Activated T-cell treated with anti-CD3 and anti-CD28 coated beads, Interleukin-2, amount 50 U/mL, for 72 hours (primary cell): ENCODE results near the gene CHCHD1. TPM values are rescaled to one million over a fixed set of nuclear protein-coding genes. Genes with fewer than 3 reads are reported as not detected.
A peak's percentile ranks its signal among the peaks of the same experiment; 100 is the strongest.

Experiments
- ATAC-seq, 2 donors: fragments of 150-1000 bp; cut with Tn5 transposase; replicated peaks in 1 of 2; 2 replicates each; pipeline ENCODE4 v1.10.0; 2021; ENCODE audit warnings: moderate library complexity in 2 of 2, mild to moderate bottlenecking in 1 of 2
- DNase-seq, 2 donors: peaks; one replicate each; pipeline ENCODE4 v3.0.0; 2021 to 2022; ENCODE audit warnings: mixed read lengths in 1 of 2
- H3K27ac Mint-ChIP-seq: one replicate; pipeline ENCODE4 v1.8.0; 2022; ENCODE audit warnings: mild to moderate bottlenecking, moderate library complexity, mixed read lengths
- H3K27me3 Mint-ChIP-seq: one replicate; pipeline ENCODE4 v1.8.0; 2022; ENCODE audit warnings: low read depth, mixed read lengths
- H3K36me3 Mint-ChIP-seq, 2 donors: one replicate each; pipeline ENCODE4 v1.8.0; 2022; ENCODE audit warnings: mixed read lengths in 2 of 2, mild to moderate bottlenecking in 1 of 2; ENCODE audit not compliant: insufficient read depth in 2 of 2
- H3K4me1 Mint-ChIP-seq: one replicate; pipeline ENCODE4 v1.8.0; 2022; ENCODE audit warnings: low read depth, mixed read lengths
- H3K4me3 Mint-ChIP-seq, 2 donors: one replicate each; pipeline ENCODE4 v1.8.0; 2022; ENCODE audit warnings: mild to moderate bottlenecking in 2 of 2, mixed read lengths in 2 of 2, moderate library complexity in 2 of 2
- H3K9me3 Mint-ChIP-seq, 2 donors: one replicate each; pipeline ENCODE4 v1.8.0; 2022; ENCODE audit warnings: mixed read lengths in 2 of 2
- total RNA-seq, 2 donors: library from RNA; stranded (reverse); gene quantifications; one replicate each; pipeline ENCODE4 v1.2.3, GENCODE V29; 2022

Gene CHCHD1
- total RNA-seq, 2 donors from 2014 or later: 22.5 to 23.5 TPM

DNA sequence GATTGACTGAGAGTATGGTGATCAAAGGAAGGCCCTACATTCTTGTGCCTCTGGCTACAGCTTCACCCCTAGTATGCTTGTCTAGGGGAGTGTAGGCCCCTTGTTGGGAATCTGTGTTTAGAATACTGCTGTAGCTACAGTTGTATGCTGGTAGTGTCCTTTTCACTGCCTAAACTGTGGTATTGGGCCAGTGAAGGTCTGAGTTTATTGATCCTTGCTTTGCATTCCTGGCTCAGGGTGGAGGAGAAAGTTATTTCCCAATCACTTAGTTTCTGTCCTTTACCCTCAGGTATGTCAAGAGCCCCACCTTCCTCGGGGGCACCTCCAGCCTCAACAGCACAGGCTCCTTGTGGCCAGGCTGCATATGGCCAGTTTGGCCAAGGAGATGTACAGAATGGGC is 31.0 kb upstream of the CHCHD1 start:
- ATAC-seq: no peak
- DNase-seq: no peak
- Mint-ChIP-seq H3K4me3 (no peak overlapping the region), H3K36me3 (peaks cover 16 to 19% of the 10 kb centered on the region in 2 donors), H3K27me3 (no peaks in the 10 kb centered on the region), H3K27ac (peak overlapping the region; percentile 8), H3K9me3 (no peaks in the 10 kb centered on the region), H3K4me1 (peaks cover 42% of the 10 kb centered on the region)

DNA sequence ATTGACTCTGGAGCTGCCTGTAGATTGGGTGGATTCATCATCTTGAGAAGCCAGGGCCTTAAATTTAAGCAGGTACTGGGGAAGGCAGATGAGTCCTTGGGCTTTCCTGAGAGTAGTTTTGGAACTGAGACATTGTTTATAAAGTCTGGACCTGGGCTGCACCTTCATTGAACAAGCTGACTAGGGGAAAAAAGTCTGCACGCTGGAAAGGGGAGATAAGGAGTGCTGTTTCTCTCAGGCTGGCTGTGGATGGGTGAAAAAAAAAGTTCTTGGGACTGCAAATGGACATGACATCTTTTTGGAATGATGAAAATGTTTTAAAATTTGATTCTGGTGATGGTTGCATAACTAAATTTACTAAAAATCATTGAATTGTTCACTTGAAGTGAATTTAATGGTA is 25.7 kb upstream of the CHCHD1 start:
- DNase-seq: no peak
- H3K9me3 Mint-ChIP-seq: no peaks in the 10 kb centered on the region
- H3K27ac Mint-ChIP-seq: peak overlapping the region; percentile 83
- ATAC-seq: no peak
- no peaks in the 10 kb centered on the region for H3K27me3 Mint-ChIP-seq
- peaks cover 5 to 19% of the 10 kb centered on the region in 2 donors for H3K36me3 Mint-ChIP-seq
- peaks cover 48% of the 10 kb centered on the region for H3K4me1 Mint-ChIP-seq
- H3K4me3 Mint-ChIP-seq: no peak overlapping the region

DNA sequence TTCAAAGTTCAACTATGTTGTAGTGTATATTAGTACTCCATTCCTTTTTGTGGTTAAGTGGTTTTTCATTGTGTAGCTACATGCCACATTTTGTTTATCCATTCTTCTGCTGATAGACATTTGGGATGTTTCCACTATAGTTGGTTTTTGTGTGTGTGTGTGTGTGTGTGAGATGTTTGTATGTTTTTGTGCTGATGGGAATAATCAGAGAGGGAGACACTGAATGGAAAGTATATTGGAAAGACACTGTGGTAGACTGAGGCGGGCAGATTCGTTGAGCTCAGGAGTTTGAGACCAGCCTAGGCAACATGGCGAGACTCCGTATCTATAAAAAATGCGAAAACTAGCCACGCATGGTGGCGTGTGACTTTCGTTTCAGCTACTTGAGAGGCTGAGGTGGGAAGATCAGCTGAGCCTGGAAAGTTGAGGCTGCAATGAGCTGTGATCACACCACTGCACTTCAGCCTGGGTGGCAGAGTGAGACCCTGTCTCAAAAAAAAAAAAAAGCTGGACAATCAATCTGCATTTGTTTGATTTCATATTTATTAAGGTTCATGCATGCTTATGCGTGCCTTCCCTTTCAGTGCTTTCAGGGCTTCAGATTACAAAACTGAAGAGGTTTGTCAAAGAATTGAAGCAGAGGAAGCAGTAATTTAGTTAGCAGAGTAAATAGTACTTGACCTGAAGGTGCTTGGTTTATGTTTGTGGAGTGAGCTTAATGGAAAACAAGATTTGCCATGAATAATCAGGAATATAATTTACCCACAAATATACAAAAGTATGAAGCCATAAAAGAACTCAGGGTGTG is 22.9 kb upstream of the CHCHD1 start:
- H3K27me3 Mint-ChIP-seq: no peaks in the 10 kb centered on the region
- peak overlapping the region; percentile 23 to 52 for H3K4me3 Mint-ChIP-seq
- DNase-seq (no peak), ATAC-seq (no peak)
- peaks cover 7 to 21% of the 10 kb centered on the region in 2 donors for H3K36me3 Mint-ChIP-seq
- H3K9me3 Mint-ChIP-seq: no peaks in the 10 kb centered on the region
- peak overlapping the region; percentile 82 for H3K27ac Mint-ChIP-seq
- peaks cover 69% of the 10 kb centered on the region for H3K4me1 Mint-ChIP-seq

DNA sequence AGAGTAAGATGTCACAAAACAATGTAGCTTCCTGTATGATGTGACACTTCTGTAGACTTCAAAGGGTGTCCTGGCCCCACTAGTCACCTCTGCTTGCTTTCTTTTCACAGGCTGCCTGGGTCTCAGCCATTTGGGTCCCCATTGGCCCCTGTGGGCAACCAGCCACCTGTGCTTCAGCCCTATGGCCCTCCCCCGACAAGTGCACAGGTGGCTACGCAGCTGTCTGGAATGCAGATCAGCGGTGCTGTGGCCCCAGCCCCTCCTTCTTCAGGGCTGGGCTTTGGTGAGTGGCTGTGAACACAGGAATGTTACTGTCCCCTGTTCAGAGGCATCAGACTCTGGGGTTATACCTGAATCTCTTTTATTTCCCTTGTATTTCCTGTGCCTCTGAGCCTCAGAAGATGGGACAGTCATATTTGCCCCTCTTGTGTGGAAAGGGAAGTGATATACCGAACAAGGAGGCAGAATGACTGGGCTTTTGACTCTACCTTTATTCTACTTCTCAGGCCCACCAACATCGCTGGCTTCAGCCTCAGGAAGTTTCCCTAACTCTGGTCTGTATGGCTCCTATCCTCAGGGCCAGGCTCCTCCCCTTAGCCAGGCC is 22.2 kb upstream of the CHCHD1 start:
- Mint-ChIP-seq H3K4me1 (peaks cover 66% of the 10 kb centered on the region), H3K27ac (peak overlapping the region; percentile 74), H3K27me3 (no peaks in the 10 kb centered on the region), H3K9me3 (no peaks in the 10 kb centered on the region), H3K36me3 (peaks cover 7 to 21% of the 10 kb centered on the region in 2 donors), H3K4me3 (peak overlapping the region; percentile 41 to 52)
- ATAC-seq (peak; percentile 65 to 67), DNase-seq (peak in 1 of 2 donors; percentile 34)

DNA sequence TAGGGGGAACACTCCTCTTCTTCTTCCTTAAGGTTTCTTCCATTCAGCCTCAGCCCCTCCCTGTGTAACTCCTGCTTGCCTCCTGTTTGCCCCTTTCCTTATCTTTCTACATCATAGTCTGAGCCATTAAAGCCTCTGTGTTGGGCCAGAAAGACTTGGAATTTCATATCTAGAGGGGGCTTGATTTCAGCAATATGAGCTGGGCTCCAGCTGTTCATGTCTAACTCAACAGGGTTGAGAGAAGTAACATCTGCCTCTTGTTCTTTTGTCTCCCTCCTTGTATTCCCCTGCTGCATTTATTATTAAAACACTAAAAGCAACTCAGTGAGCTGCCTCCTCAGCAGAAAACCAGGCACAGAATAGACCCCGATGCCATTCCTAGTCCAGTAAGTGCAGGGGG is 20.1 kb upstream of the CHCHD1 start:
- Mint-ChIP-seq H3K36me3 (peaks cover 15 to 35% of the 10 kb centered on the region in 2 donors), H3K27ac (peak overlapping the region; percentile 12), H3K4me3 (no peak overlapping the region), H3K27me3 (no peaks in the 10 kb centered on the region), H3K4me1 (peaks cover 59% of the 10 kb centered on the region), H3K9me3 (no peaks in the 10 kb centered on the region)
- ATAC-seq (no peak), DNase-seq (no peak)

DNA sequence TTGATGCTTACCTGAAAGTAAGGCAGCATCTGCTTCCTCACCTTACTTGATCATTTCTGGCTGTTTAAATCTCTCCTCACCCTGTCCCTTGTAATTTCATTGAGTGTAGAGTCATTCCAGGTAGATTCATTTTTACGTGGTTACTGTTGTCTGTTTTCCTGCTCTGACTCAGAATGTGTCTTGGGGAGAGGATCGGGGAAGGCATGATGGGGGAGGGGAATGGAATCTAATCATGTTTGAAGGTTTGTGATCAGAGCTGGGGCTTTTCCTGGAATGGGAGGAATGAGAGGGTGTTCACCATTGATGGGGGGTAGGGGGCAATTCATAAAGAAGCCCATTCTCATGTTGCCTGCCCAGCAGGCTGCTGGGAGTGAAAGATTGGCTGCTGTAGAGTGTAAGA is 18.9 kb upstream of the CHCHD1 start:
- Mint-ChIP-seq H3K27me3 (no peaks in the 10 kb centered on the region), H3K27ac (peak overlapping the region; percentile 52), H3K36me3 (peaks cover 18 to 32% of the 10 kb centered on the region in 2 donors), H3K9me3 (no peaks in the 10 kb centered on the region), H3K4me1 (peaks cover 52% of the 10 kb centered on the region), H3K4me3 (peak overlapping the region; percentile 2 to 42)
- DNase-seq: no peak
- ATAC-seq: peak; percentile 66 to 68

DNA sequence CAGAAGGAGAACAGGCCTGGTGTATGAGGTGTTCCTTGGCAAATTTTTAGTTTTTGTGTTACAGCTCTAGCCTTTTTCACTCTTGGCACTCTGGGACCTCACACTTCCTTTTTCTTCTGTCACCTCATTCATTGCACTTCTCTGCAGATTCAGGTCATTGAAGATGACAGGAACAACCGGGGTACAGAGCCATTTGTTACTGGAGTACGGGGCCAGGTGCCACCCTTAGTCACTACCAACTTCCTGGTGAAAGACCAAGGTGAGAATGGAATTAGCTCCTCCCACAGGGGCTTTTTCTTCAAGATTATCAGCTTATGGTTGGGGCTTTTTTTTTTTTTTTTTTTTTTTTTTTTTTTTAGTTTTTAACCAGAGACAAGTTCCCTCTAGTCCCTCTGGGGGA is 18.5 kb upstream of the CHCHD1 start:
- H3K9me3 Mint-ChIP-seq: no peaks in the 10 kb centered on the region
- peak; percentile 8 to 32 for ATAC-seq
- peak overlapping the region in 1 of 2 donors; percentile 42 for H3K4me3 Mint-ChIP-seq
- H3K27me3 Mint-ChIP-seq: no peaks in the 10 kb centered on the region
- peaks cover 50% of the 10 kb centered on the region for H3K4me1 Mint-ChIP-seq
- peaks cover 18 to 32% of the 10 kb centered on the region in 2 donors for H3K36me3 Mint-ChIP-seq
- H3K27ac Mint-ChIP-seq: peak overlapping the region; percentile 52
- DNase-seq: no peak

DNA sequence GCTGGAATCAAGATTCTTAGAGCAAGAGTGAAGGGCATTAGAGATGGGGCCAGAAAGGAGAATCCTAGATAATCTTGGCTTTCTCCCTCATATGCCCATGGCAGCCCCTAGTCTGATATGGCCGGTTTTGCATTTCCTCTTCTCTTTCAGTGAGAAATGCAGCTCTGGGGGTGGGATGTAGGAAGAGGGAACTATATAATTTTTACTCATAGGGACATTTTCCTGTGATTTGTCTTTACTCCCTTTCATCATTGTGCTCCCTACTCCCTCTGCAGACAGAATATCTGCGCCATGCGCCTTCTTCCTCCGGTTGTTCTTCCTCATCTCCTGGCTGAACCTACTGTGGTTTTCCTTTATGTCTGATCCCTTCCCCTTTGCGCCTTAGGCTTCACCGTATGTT is 16.8 kb upstream of the CHCHD1 start:
- DNase-seq: no peak
- Mint-ChIP-seq H3K27ac (peak overlapping the region; percentile 34), H3K4me3 (no peak overlapping the region), H3K36me3 (peaks cover 18 to 32% of the 10 kb centered on the region in 2 donors), H3K27me3 (no peaks in the 10 kb centered on the region), H3K9me3 (no peaks in the 10 kb centered on the region), H3K4me1 (peaks cover 44% of the 10 kb centered on the region)
- ATAC-seq: no peak

DNA sequence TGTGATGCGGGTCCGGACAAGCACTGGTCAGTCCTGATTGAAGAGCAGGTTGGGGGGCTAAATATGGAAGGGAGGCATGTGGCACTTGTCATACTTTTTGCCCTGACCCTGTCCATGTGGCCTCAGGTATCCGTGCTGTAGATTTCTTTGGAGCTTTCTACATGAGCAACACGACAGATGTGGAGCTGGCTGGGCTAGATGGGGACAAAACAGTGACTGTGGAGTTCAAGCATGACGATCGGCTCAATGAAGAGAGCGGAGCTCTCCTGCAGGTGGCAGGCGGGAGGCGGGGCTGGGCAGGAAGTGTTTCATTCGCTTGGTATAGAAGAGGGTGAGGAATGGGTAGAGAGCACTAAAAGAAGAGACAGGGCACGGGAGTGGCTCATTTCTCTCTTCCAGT is 13.0 kb upstream of the CHCHD1 start:
- Mint-ChIP-seq H3K4me3 (no peak overlapping the region), H3K4me1 (peaks cover 38% of the 10 kb centered on the region), H3K9me3 (no peaks in the 10 kb centered on the region), H3K36me3 (peaks cover 16 to 24% of the 10 kb centered on the region in 2 donors), H3K27me3 (no peaks in the 10 kb centered on the region), H3K27ac (peak overlapping the region; percentile 36)
- ATAC-seq (peak in 1 of 2 donors; percentile 17), DNase-seq (peak; percentile 60 to 62)

DNA sequence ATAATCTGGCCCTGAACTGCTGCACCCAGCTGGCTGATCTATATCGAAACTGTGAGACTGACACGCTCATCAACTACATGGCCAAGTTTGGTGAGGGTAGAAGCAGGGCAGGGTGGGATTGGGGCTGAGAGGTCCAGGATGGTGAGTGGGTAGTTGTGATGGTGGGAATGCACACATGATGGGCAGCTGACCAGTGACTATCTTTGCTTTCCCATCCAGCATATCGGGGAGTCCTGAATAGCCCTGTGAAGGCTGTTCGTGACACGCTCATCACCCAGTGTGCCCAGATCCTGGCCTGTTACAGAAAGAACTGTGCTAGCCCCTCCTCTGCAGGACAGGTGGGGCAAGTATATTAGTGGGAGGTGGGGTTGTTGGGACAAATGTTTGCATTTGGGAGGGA is 12.5 kb upstream of the CHCHD1 start:
- ATAC-seq (no peak), DNase-seq (no peak)
- no peak overlapping the region for H3K4me3 Mint-ChIP-seq
- no peaks in the 10 kb centered on the region for H3K27me3 Mint-ChIP-seq
- peaks cover 17 to 25% of the 10 kb centered on the region in 2 donors for H3K36me3 Mint-ChIP-seq
- H3K4me1 Mint-ChIP-seq: peaks cover 43% of the 10 kb centered on the region
- no peaks in the 10 kb centered on the region for H3K9me3 Mint-ChIP-seq
- H3K27ac Mint-ChIP-seq: no peak overlapping the region

DNA sequence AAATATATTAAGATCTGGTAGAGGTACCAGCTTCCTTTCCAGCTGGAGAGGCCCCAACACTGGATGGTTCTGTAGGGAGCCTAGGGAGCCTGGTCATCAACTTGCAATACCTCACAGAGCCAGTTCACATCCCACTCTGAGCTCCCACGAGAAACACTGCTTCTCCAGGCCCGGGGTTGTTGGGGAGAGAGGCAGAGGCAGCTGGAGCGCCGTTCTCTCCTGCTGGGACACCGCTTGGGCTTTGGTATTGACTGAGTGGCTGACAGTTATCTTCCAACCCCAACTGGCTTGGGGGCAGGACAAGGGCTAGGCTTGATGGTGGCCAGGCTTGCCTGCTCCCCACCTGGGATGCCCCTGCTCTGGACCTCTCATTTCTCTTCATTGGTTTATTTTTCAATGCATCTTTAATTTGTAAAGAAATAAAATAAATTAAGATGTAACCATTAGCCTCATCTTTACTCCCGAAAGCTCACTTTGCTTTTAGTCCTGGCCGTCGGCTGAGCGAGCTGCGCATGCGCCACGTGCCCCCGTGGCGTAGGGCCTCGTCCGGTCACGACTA is 10.0 kb upstream of the CHCHD1 start:
- Mint-ChIP-seq H3K9me3 (no peaks in the 10 kb centered on the region), H3K4me3 (peak overlapping the region; percentile 86 to 95), H3K36me3 (peaks cover 11 to 22% of the 10 kb centered on the region in 2 donors), H3K27ac (peak overlapping the region; percentile 80), H3K27me3 (no peaks in the 10 kb centered on the region), H3K4me1 (peaks cover 55% of the 10 kb centered on the region)
- ATAC-seq (peak; percentile 9 to 10), DNase-seq (peak; percentile 83 to 91)

DNA sequence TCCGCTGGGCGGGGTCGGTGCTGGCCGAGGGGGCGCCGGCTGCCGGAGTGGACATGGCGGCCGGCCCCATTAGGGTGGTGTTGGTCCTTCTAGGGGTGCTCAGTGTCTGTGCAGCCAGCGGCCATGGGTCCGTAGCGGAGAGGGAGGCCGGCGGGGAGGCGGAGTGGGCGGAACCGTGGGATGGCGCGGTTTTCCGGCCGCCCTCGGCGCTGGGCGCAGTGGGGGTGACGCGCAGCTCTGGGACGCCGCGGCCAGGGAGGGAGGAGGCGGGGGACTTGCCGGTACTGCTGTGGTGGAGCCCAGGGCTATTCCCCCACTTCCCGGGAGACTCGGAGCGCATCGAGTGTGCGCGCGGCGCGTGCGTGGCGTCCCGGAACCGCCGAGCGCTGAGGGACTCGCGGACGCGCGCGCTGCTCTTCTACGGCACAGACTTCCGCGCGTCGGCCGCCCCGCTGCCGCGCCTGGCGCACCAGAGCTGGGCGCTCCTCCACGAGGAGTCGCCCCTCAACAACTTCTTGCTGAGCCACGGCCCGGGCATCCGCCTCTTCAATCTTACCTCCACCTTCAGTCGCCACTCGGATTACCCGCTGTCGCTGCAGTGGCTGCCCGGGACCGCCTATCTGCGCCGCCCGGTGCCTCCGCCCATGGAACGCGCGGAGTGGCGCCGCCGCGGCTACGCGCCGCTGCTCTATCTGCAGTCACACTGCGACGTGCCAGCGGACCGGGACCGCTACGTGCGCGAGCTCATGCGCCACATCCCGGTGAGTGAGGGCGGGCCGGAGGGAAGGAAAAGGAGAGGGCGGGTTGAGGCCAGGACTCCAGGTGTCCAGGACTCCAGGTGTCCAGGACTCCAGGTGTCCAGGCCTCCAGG is 9.3 kb upstream of the CHCHD1 start:
- DNase-seq (peak; percentile 84 to 85), ATAC-seq (peak; percentile 79 to 80)
- Mint-ChIP-seq H3K9me3 (no peaks in the 10 kb centered on the region), H3K27me3 (no peaks in the 10 kb centered on the region), H3K4me1 (peaks cover 62% of the 10 kb centered on the region), H3K36me3 (peaks cover 13 to 22% of the 10 kb centered on the region in 2 donors), H3K27ac (peak overlapping the region; percentile 64), H3K4me3 (peak overlapping the region; percentile 86 to 95)
